ENCODE results near the gene IFT20.

Gene IFT20

DNA sequence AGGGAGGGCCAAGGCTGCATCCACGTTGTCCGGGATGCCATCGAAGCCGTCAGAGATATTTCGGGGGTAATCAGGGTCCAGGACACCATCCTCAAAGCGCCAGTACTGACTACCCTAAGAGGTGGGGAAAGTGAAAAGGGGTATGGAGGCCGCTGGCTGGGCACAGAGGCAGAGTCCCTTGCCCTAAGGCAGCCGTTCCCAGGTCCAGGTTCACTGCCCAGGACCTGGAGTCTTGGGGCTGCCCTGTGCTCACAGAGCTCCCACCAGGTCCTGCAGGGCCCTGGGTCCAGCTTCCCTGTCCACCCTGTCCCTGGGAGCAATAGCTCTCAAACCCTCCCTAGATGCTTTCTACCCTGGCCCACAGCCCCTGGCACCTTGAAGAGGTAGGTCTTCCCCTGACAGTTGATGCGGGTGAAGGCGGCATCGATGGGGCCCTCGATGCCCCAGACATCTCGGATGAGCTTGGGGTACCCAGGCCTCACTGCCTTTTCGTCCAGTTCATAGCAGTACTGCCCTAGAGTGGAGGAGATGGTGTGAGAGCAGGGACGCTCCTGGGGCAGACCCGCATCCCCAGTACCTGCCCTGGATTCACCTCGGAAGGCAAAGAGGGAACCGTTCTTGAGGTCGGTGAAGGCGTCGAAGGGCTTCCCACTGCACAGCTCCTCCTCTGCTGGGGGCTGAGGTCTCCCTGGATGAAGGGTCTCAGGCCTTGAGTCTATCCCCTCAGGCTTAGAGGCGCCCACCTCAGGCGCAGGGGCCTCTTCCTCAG, 33.8 kb upstream of the IFT20 start:
- Mint-ChIP-seq H3K4me3 (no peak overlapping the region), H3K9me3 (no peaks in the 10 kb centered on the region), H3K27me3 (ENCODE audit: low read depth) (no peaks in the 10 kb centered on the region), H3K27ac (no peak overlapping the region), H3K36me3 (ENCODE audit: low read depth) (no peaks in the 10 kb centered on the region), H3K4me1 (ENCODE audit: low read depth) (peaks cover 12% of the 10 kb centered on the region)
- no peak for DNase-seq (ENCODE audit: low spot score)

DNA sequence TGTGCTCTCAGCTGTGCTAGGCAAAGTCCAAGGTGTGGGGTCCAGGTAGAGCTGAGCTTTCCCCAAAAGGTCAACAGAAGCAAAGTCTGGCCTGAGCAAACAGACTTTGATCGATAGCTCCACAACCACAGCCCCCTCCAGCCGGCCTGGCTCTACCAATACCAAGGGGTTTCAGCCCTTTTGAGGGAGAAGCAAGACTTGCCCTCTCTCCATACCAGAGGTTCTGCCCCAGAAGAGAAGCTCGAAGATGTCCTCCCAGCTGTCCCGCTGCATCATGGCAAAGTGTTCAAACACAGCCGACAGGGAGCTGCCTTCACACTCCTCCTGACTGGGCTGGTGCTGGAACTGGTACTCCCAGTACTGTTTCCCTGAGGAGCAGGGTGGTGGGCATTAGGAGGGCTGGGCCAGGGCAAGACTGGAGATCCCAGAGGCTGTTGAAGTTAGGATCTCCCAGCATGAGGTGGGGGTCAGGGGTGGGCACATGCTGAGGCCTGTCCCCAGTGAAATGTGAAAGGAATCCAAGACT, 33.1 kb upstream of the IFT20 start:
- H3K36me3 Mint-ChIP-seq (ENCODE audit: low read depth) = no peaks in the 10 kb centered on the region
- H3K4me3 Mint-ChIP-seq = no peak overlapping the region
- H3K9me3 Mint-ChIP-seq = no peaks in the 10 kb centered on the region
- no peak for DNase-seq (ENCODE audit: low spot score)
- H3K27me3 Mint-ChIP-seq (ENCODE audit: low read depth) = no peaks in the 10 kb centered on the region
- H3K27ac Mint-ChIP-seq = no peak overlapping the region
- peaks cover 8% of the 10 kb centered on the region for H3K4me1 Mint-ChIP-seq (ENCODE audit: low read depth)

DNA sequence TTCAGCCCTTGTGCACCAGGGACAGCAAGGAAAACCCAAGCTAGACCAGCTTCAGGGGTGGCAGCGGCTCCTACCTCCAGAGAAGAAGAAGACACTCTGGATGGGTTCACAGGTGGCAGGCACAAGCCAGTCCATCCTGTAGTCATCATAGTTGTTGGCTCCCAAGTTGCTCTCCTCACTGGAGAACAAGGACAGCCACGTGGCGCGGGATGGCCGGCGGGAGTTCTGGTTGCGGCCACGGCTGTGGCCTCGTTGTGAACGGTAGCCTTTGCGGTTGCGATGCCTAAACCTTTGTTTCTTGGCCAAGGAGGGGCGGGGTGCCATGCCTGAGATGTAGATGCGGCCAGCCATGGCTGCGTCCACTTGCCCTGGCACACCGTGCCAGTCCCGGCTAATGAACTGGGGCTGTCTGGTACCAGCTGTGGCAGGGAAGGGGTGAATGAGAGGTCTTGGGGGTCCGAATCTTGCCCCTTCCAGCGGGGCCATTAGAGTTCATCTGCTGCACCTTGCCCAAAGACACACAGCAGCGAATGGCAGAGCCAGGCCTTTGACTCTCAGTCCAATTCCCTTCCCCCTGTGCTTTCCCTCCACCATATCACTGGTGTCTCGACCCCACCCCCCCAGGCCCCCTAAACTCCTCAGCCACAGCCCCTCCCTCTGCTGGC, 32.5 kb upstream of the IFT20 start:
- DNase-seq (ENCODE audit: low spot score) = no peak

DNA sequence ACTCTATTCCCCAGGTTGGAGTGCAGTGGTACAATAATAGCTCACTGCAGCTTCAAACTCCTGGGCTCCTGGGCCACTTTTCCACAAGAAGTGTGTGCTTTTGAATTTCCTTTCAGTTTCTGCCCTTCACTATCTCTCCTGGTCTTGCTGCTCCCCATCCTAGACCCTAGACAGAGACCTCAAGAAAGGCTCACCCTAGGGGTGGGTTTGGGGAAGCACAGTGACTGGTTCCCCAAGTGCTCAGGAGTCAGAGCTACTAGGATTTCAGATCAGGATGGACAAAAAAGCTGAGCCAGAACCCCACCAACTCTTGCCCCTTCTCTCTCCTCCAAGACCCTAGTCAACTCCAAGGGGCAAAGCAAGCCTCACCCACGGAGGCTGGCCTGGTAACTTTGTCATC, 31.3 kb upstream of the IFT20 start:
- no peak overlapping the region for H3K4me3 Mint-ChIP-seq
- no peaks in the 10 kb centered on the region for H3K27me3 Mint-ChIP-seq (ENCODE audit: low read depth)
- no peak overlapping the region for H3K27ac Mint-ChIP-seq
- no peaks in the 10 kb centered on the region for H3K9me3 Mint-ChIP-seq
- no peak for DNase-seq (ENCODE audit: low spot score)
- peaks cover 3% of the 10 kb centered on the region for H3K36me3 Mint-ChIP-seq (ENCODE audit: low read depth)
- peaks cover 3% of the 10 kb centered on the region for H3K4me1 Mint-ChIP-seq (ENCODE audit: low read depth)

More for the DNA sequence above, 32.5 kb upstream of the IFT20 start:
- Mint-ChIP-seq H3K9me3 (no peaks in the 10 kb centered on the region), H3K27me3 (ENCODE audit: low read depth) (no peaks in the 10 kb centered on the region), H3K4me1 (ENCODE audit: low read depth) (peaks cover 6% of the 10 kb centered on the region), H3K27ac (no peak overlapping the region), H3K4me3 (no peak overlapping the region), H3K36me3 (ENCODE audit: low read depth) (no peaks in the 10 kb centered on the region)

DNA sequence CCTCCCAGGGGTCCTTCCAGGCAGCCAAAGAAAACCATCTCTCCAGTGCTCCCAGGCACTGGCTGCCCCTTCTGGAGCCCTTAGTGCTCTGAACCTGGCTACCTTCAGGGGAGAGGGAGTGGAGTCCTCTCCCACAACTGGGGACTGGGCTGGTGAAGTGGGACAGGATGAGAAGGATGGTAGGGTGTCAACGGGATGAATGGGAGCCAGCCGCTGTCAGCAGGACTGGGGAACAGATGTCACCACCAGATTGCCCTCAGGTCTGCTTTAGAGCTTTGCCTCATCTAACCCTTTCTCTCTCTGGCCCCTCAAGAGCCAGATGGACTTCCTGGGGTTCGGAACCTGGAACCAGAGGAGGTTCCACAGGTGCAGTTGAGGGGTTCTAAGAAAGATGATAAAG, 30.2 kb upstream of the IFT20 start:
- Mint-ChIP-seq H3K9me3 (no peaks in the 10 kb centered on the region), H3K4me1 (ENCODE audit: low read depth) (peaks cover 2% of the 10 kb centered on the region), H3K27me3 (ENCODE audit: low read depth) (no peaks in the 10 kb centered on the region), H3K4me3 (no peak overlapping the region), H3K27ac (no peak overlapping the region), H3K36me3 (ENCODE audit: low read depth) (peaks cover 13% of the 10 kb centered on the region)
- DNase-seq (ENCODE audit: low spot score) = no peak

DNA sequence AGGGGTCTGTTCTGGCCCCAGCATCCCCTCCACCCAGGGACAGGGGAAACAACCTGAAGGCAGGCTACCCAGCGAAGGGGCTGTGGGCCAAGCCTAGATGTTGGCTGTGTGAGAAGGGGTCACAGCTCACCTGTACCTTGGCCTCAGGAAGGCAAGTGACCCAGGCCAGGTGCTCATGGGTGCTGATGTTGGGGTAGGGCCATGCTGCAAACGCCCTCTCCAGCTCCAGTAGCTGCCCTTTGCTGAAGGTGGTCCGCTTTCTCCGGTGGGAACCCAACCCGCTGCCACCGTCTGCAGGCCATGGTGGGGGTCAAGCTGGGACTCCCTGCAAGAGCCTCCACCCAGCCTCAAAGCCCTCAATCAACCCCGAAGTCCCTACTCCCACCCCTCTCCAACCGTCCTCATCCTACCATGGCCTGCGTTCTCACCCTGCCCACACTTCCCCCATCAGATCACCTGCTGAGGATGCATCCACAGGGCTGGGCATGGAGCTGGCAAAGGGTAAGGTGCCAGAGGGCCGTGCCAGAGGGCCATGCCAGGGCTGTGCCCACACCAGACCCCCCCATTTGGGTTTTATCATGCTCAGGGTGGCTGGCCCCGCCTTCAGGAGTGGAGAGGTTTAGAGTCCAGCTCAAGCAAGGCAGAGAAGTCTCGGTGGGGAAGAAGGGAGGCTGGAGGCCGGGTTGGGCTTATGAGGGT, 29.5 kb upstream of the IFT20 start, which contains the start of gene SEBOX:
TSS of gene SEBOX (minus strand) at position 535 of the 699 bp plus-strand sequence. CDS start at position 487, 48 bp downstream.
- Mint-ChIP-seq H3K27ac (no peak within 1 kb of the TSS), H3K36me3 (ENCODE audit: low read depth) (peaks cover 16% of the 10 kb centered on the region), H3K9me3 (no peaks in the 10 kb centered on the region), H3K4me3 (no peak within 1 kb of the TSS), H3K4me1 (ENCODE audit: low read depth) (peaks cover 2% of the 10 kb centered on the region), H3K27me3 (ENCODE audit: low read depth) (no peaks in the 10 kb centered on the region)
- no peak for DNase-seq (ENCODE audit: low spot score)

DNA sequence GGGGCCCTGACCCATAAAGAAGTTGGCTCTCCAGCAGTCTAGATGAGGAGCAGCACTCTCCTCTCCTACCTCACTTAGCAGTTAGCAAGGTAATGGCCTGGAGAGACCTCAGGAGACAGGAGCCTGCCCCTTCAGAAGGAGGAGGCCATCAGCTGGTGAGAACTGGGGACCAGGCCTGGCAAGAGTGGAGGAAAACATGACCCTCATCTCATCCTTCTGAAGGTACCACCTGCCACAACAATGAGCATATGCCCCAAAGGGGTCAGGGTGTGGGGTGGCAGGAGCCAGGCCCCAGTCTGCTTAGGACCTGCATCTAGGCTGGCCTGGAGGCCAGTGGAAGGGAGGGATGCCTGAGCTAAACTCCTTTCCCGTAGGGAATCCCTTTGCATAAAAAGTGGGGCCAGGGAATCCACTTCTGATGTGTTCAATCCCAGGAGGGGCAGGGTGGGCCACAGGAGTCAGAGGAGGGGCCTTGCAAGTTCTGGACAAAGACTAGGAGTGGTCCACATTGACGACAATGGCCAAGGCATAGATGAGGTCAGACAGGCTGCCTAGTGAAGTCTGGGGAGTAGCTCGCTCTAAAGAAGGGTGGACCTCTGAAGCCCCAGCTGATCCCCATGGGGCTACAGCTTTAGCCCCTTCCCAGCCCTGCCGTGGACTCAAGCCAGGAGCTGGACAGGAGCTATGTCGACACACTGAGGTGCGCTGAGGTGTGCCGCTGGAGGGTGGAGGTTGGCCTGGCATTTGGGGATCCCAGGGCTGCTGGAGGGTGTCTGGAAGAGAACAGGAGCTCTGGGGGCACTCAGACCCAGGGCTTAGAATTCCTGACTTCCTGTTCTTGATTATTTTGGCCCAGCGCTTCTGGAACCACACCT, 28.7 kb upstream of the IFT20 start:
- Mint-ChIP-seq H3K27me3 (ENCODE audit: low read depth) (no peaks in the 10 kb centered on the region), H3K9me3 (no peaks in the 10 kb centered on the region), H3K4me3 (no peak overlapping the region), H3K4me1 (ENCODE audit: low read depth) (peaks cover 2% of the 10 kb centered on the region), H3K27ac (no peak overlapping the region), H3K36me3 (ENCODE audit: low read depth) (peaks cover 21% of the 10 kb centered on the region)
- DNase-seq (ENCODE audit: low spot score) = no peak

DNA sequence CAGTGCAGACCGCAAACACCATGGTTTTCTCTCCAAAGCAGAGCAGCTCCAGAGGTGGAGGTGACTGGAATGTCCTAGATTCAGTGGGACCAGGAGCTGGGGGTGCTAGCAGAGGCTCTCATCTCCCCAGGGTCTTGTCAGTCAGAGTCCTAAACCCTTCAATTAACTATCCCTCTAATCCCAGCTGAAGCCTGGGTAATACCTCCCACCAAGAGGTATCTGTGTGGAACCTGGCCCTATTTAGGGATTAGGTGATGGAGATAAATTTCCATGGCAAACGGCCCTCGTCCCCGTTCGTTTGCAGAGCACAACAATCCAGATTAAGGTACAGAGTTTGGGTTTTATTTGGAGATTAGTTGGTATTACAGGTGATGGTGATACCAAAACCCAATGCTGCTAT, 27.9 kb upstream of the IFT20 start:
- no peak overlapping the region for H3K27ac Mint-ChIP-seq
- H3K4me1 Mint-ChIP-seq (ENCODE audit: low read depth) = peaks cover 6% of the 10 kb centered on the region
- no peaks in the 10 kb centered on the region for H3K27me3 Mint-ChIP-seq (ENCODE audit: low read depth)
- DNase-seq (ENCODE audit: low spot score) = no peak
- H3K4me3 Mint-ChIP-seq = no peak overlapping the region
- H3K36me3 Mint-ChIP-seq (ENCODE audit: low read depth) = peaks cover 23% of the 10 kb centered on the region
- no peaks in the 10 kb centered on the region for H3K9me3 Mint-ChIP-seq

DNA sequence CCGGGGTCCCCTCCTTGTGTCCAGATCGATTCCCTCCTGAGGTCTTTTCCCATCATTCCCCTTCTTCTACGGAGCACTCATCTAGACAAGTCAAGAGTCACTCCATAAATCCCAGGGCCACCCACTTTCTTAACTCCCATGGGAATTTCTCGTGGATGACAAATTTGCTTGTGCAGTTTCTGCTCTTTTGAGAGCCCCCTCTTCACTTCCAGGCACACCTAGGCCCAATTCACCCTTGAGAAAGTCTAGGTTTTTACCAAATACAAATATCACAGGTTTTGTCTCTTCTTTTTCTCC, 22.6 kb upstream of the IFT20 start:
- DNase-seq (ENCODE audit: low spot score) = no peak
- Mint-ChIP-seq H3K27me3 (ENCODE audit: low read depth) (no peaks in the 10 kb centered on the region), H3K9me3 (no peaks in the 10 kb centered on the region), H3K27ac (peak overlapping the region; percentile 92), H3K4me1 (ENCODE audit: low read depth) (peaks cover 29% of the 10 kb centered on the region), H3K4me3 (peak overlapping the region; percentile 91), H3K36me3 (ENCODE audit: low read depth) (peaks cover 50% of the 10 kb centered on the region)

DNA sequence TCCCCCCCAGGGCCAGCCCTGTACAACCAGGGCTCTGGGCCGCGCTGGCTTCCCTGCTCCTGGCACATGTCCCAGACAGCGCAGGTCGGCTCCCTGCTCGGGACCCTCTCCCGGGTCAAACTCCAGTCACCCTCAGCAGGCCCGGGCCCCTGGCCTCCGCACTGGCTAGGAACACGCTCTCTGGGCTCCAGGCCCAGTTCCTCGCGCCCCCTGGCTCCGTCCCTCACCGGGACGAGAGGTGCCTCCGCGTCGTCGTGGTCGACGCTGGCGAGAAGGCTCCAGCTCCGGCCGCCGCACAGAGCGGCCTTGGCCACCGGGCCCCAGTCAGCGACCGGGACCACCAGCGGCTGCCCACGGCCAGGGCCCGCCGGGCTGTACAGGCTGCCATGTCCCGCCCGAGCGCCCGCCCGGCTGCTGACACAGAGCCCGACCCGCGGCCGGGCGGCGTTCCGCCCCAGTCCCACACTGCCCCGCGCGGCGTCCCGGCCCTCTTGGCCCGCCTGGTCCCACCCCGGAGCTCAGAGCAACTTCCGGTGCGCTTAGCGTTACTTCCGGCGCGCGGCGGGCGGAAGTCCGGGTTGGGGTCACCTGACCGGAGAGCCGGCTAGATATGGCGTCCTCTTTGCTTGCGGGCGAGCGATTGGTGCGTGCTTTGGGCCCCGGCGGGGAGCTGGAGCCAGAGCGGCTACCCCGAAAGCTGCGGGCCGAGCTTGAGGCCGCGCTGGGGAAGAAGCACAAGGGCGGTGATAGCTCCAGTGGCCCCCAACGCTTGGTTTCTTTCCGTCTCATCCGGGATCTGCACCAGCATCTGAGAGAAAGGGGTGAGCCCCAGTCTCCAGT, 22.0 kb upstream of the IFT20 start, which contains the start of gene POLDIP2:
TSS of gene POLDIP2 (minus strand) at position 467 of the 840 bp plus-strand sequence. CDS start at position 388, 79 bp downstream.
- DNase-seq (ENCODE audit: low spot score) = peak; percentile 97
- H3K27ac Mint-ChIP-seq = peak within 1 kb of the TSS; percentile 92
- H3K9me3 Mint-ChIP-seq = no peaks in the 10 kb centered on the region
- no peaks in the 10 kb centered on the region for H3K27me3 Mint-ChIP-seq (ENCODE audit: low read depth)
- peaks cover 51% of the 10 kb centered on the region for H3K36me3 Mint-ChIP-seq (ENCODE audit: low read depth)
- peak within 1 kb of the TSS; percentile 91 for H3K4me3 Mint-ChIP-seq
- H3K4me1 Mint-ChIP-seq (ENCODE audit: low read depth) = peaks cover 29% of the 10 kb centered on the region

DNA sequence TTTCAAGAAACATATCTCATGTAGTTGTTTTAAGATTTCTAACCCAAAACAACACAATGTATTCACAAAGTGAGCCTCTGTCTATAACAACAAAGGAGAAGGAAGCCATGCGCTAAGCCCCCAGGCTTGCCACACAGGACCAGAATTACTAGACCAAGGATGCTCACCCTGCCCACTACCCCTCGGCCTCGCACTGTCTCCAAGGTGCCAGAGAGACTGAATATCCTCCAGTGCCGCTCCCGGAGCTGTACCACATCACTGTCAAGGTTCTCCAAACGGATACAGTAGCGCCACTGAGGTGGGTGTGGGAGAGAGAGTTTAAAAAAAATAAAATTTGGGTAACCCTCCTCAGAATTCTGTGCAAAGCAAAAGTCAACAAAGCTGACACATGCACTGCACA, 15.0 kb upstream of the IFT20 start:
- Mint-ChIP-seq H3K4me3 (no peak overlapping the region), H3K9me3 (no peaks in the 10 kb centered on the region), H3K36me3 (ENCODE audit: low read depth) (peaks cover 60% of the 10 kb centered on the region), H3K27me3 (ENCODE audit: low read depth) (no peaks in the 10 kb centered on the region), H3K27ac (no peak overlapping the region), H3K4me1 (ENCODE audit: low read depth) (peaks cover 4% of the 10 kb centered on the region)
- DNase-seq (ENCODE audit: low spot score) = no peak

DNA sequence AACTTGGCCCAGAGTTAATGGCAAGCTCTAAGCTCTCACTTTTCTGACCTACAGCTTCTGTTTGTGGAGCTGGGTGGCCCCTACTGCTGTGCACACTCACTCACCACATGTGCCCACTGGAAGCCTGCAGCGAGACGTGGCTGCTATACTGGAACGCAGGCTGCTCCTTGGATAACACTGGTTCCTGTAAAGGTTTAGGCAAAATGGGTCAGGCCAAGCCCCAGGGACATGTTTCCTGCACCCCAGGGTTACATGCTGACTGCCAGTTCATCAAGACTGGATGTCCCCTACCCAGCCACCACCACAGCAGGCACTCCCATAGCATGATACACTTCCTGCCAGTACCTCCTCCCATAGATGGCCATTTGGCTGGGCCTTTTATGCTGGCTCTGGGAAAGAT, 13.7 kb upstream of the IFT20 start:
- Mint-ChIP-seq H3K27ac (no peak overlapping the region), H3K4me1 (ENCODE audit: low read depth) (no peaks in the 10 kb centered on the region), H3K4me3 (no peak overlapping the region), H3K36me3 (ENCODE audit: low read depth) (peaks cover 56% of the 10 kb centered on the region), H3K27me3 (ENCODE audit: low read depth) (no peaks in the 10 kb centered on the region), H3K9me3 (no peaks in the 10 kb centered on the region)
- no peak for DNase-seq (ENCODE audit: low spot score)

Measured in T-helper 2 cell treated with Interferon-gamma antibody and Interleukin-4, amounts not matched to agents 5 μg/mL and 100 μg/mL, for 36 hours (primary cell).